Neural cell (in vitro differentiated cells): ENCODE measurements around the gene ZBED2. TPM values are rescaled to one million over a fixed set of nuclear protein-coding genes. Genes with fewer than 3 reads are reported as not detected.
"Not testable (repeated sequence)": the region's sequence is repeated elsewhere in the genome, so short reads cannot be mapped to it uniquely, and the experiment has no call there.

Experiments
- H2AFZ ChIP-seq: fragments of 200-600, 300-800 bp; sonication (generic), shearing (Covaris generic); 2 replicates; pipeline ENCODE4 v1.6.0; 2014; ENCODE audit warnings: low read depth, mild to moderate bottlenecking, antibody characterized with exemption, low read length, moderate library complexity
- H3F3A ChIP-seq: fragments of 200-600 bp; shearing (Covaris generic); 2 replicates; pipeline ENCODE4 v1.6.1; 2016; ENCODE audit warnings: mild to moderate bottlenecking, moderate library complexity, mixed read lengths, antibody characterized with exemption, low read length; ENCODE audit not compliant: insufficient read depth, poor library complexity, severe bottlenecking
- H3K27ac ChIP-seq: fragments of 200-600, 300-800 bp; sonication (generic), shearing (Covaris generic); 2 replicates; pipeline ENCODE4 v1.5.1; 2014; ENCODE audit warnings: mild to moderate bottlenecking, low read length, moderate library complexity
- H3K27me3 ChIP-seq: fragments of 300-800, 200-600 bp; sonication (generic), shearing (Covaris generic); 2 replicates; pipeline ENCODE4 v1.6.0; 2014; ENCODE audit warnings: mild to moderate bottlenecking, low read depth, low read length, moderate library complexity; ENCODE audit not compliant: insufficient read depth
- H3K36me3 ChIP-seq: fragments of 300-800, 200-600 bp; sonication (generic), shearing (Covaris generic); 2 replicates; pipeline ENCODE4 v1.5.1; 2014; ENCODE audit warnings: mild to moderate bottlenecking, antibody characterized with exemption, low read length, moderate library complexity; ENCODE audit not compliant: insufficient read depth
- H3K4me2 ChIP-seq: fragments of 300-800, 200-600 bp; sonication (generic), shearing (Covaris generic); 2 replicates; pipeline ENCODE4 v1.6.0; 2014; ENCODE audit warnings: mild to moderate bottlenecking, low read length
- H3K4me3 ChIP-seq: fragments of 300-800, 200-600 bp; sonication (generic), shearing (Covaris generic); 2 replicates; pipeline ENCODE4 v1.5.1; 2014; ENCODE audit warnings: mild to moderate bottlenecking, low read length, moderate library complexity
- H3K79me2 ChIP-seq: fragments of 200-600 bp; shearing (Covaris generic); replicated peaks from 2 replicates; pipeline ENCODE4 v1.6.0; 2014; ENCODE audit warnings: mild to moderate bottlenecking, low read length, moderate library complexity; ENCODE audit not compliant: insufficient read depth
- H3K9ac ChIP-seq: fragments of 300-800, 200-600 bp; sonication (generic), shearing (Covaris generic); 2 replicates; pipeline ENCODE4 v1.6.1; 2016; ENCODE audit warnings: mild to moderate bottlenecking, low read length, mixed read lengths
- H3K9me2 ChIP-seq: fragments of 200-600 bp; shearing (Covaris generic); 2 replicates; pipeline ENCODE4 v1.6.1; 2016; ENCODE audit warnings: mild to moderate bottlenecking, low read length, mixed read lengths; ENCODE audit not compliant: insufficient read depth
- H3K9me3 ChIP-seq: fragments of 200-600, 300-800 bp; sonication (generic), shearing (Covaris generic); 2 replicates; pipeline ENCODE4 v1.6.1; 2016; ENCODE audit warnings: mild to moderate bottlenecking, mixed run types, low read length, moderate library complexity, mixed read lengths
- H4K20me1 ChIP-seq: fragments of 200-600 bp; shearing (Covaris generic); 2 replicates; pipeline ENCODE4 v1.6.1; 2016; ENCODE audit warnings: mild to moderate bottlenecking, mixed run types; ENCODE audit not compliant: insufficient read depth
- EP300 ChIP-seq: fragments of 450-650 bp; conservative IDR thresholded peaks from 2 replicates; pipeline ENCODE4 v1.6.1; 2014; ENCODE audit warnings: antibody characterized with exemption, mild to moderate bottlenecking, moderate library complexity; ENCODE audit not compliant: poor library complexity, severe bottlenecking
- EZH2 ChIP-seq: fragments of 200-600, 300-800 bp; shearing (Covaris generic), sonication (generic); IDR thresholded peaks from 2 replicates; pipeline ENCODE4 v1.6.1; 2014; ENCODE audit warnings: antibody characterized with exemption, low read length, borderline replicate concordance, mild to moderate bottlenecking; ENCODE audit not compliant: insufficient read depth, poor library complexity, severe bottlenecking
- MXI1 ChIP-seq: fragments of 450-650 bp; conservative IDR thresholded peaks from 2 replicates; pipeline ENCODE4 v1.6.1; 2014; ENCODE audit warnings: antibody characterized with exemption, mild to moderate bottlenecking; ENCODE audit not compliant: poor library complexity, severe bottlenecking
- POLR2AphosphoS5 ChIP-seq: IDR thresholded peaks from 2 replicates; pipeline ENCODE4 v1.6.1; 2012
- RAD21 ChIP-seq: fragments of 450-650 bp; conservative IDR thresholded peaks from 2 replicates; pipeline ENCODE4 v1.6.1; 2014; ENCODE audit warnings: antibody characterized with exemption, mild to moderate bottlenecking, moderate library complexity
- SMC3 ChIP-seq: fragments of 450-650 bp; conservative IDR thresholded peaks from 2 replicates; pipeline ENCODE4 v1.6.1; 2014; ENCODE audit warnings: antibody characterized with exemption, mild to moderate bottlenecking, moderate library complexity; ENCODE audit not compliant: poor library complexity
- TAF1 ChIP-seq: IDR thresholded peaks from 2 replicates; pipeline ENCODE4 v1.6.1; 2012; ENCODE audit warnings: low read depth
- polyA plus RNA-seq: library from polyadenylated mRNA; depleted of rRNA; stranded (reverse); fragments of >200 nt; gene quantifications from 2 replicates; pipeline ENCODE4 v1.2.3, GENCODE V29; 2014
- TF ChIP-seq, protein P1 (sequence below): IDR thresholded peaks from 2 replicates; pipeline ENCODE4 v1.6.1; 2012; ENCODE audit warnings: borderline replicate concordance
- TF ChIP-seq, protein P2 (sequence below): fragments of 450-650 bp; IDR thresholded peaks from 2 replicates; pipeline ENCODE4 v1.5.1; 2014; ENCODE audit warnings: antibody characterized with exemption, mild to moderate bottlenecking, moderate library complexity; ENCODE audit not compliant: poor library complexity, severe bottlenecking

Gene ZBED2
- polyA plus RNA-seq, 1 donor from 2014 or later, result not detected

GRCh38 chr3:111636366-111636885 lies 41.3 kb upstream of the ZBED2 start:
- H3K4me3 ChIP-seq, result no peak overlapping the region

GRCh38 chr3:111635403-111635802 lies 40.3 kb upstream of the ZBED2 start:
- Histone ChIP-seq H3K9me2 (no peaks in the 10 kb centered on the region), H2AFZ (no peak overlapping the region), H3K27ac (no peak overlapping the region), H3K36me3 (no peaks in the 10 kb centered on the region), H3K9ac (no peak overlapping the region), H3F3A (no peaks in the 10 kb centered on the region), H3K4me3 (no peak overlapping the region), H3K27me3 (no peaks in the 10 kb centered on the region), H4K20me1 (no peaks in the 10 kb centered on the region), H3K4me2 (no peak overlapping the region), H3K79me2 (no peaks in the 10 kb centered on the region), H3K9me3 (no peaks in the 10 kb centered on the region)
- TF ChIP-seq, protein P1, sequence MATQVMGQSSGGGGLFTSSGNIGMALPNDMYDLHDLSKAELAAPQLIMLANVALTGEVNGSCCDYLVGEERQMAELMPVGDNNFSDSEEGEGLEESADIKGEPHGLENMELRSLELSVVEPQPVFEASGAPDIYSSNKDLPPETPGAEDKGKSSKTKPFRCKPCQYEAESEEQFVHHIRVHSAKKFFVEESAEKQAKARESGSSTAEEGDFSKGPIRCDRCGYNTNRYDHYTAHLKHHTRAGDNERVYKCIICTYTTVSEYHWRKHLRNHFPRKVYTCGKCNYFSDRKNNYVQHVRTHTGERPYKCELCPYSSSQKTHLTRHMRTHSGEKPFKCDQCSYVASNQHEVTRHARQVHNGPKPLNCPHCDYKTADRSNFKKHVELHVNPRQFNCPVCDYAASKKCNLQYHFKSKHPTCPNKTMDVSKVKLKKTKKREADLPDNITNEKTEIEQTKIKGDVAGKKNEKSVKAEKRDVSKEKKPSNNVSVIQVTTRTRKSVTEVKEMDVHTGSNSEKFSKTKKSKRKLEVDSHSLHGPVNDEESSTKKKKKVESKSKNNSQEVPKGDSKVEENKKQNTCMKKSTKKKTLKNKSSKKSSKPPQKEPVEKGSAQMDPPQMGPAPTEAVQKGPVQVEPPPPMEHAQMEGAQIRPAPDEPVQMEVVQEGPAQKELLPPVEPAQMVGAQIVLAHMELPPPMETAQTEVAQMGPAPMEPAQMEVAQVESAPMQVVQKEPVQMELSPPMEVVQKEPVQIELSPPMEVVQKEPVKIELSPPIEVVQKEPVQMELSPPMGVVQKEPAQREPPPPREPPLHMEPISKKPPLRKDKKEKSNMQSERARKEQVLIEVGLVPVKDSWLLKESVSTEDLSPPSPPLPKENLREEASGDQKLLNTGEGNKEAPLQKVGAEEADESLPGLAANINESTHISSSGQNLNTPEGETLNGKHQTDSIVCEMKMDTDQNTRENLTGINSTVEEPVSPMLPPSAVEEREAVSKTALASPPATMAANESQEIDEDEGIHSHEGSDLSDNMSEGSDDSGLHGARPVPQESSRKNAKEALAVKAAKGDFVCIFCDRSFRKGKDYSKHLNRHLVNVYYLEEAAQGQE, result no peak
- TF ChIP-seq SMC3 (no peak), EZH2 (no peak), POLR2AphosphoS5 (no peak), MXI1 (no peak), EP300 (no peak), RAD21 (no peak), TAF1 (no peak)
- TF ChIP-seq, protein P2, sequence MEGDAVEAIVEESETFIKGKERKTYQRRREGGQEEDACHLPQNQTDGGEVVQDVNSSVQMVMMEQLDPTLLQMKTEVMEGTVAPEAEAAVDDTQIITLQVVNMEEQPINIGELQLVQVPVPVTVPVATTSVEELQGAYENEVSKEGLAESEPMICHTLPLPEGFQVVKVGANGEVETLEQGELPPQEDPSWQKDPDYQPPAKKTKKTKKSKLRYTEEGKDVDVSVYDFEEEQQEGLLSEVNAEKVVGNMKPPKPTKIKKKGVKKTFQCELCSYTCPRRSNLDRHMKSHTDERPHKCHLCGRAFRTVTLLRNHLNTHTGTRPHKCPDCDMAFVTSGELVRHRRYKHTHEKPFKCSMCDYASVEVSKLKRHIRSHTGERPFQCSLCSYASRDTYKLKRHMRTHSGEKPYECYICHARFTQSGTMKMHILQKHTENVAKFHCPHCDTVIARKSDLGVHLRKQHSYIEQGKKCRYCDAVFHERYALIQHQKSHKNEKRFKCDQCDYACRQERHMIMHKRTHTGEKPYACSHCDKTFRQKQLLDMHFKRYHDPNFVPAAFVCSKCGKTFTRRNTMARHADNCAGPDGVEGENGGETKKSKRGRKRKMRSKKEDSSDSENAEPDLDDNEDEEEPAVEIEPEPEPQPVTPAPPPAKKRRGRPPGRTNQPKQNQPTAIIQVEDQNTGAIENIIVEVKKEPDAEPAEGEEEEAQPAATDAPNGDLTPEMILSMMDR, result no peak

More at GRCh38 chr3:111636366-111636885, 41.3 kb upstream of the ZBED2 start:
- H3K27me3 ChIP-seq, result no peaks in the 10 kb centered on the region
- H3K36me3 ChIP-seq, result no peaks in the 10 kb centered on the region
- H3K79me2 ChIP-seq, result no peaks in the 10 kb centered on the region
- no peaks in the 10 kb centered on the region for H3K9me2 ChIP-seq
- H3F3A ChIP-seq, result no peaks in the 10 kb centered on the region
- no peak overlapping the region for H2AFZ ChIP-seq
- H3K4me2 ChIP-seq, result no peak overlapping the region
- H4K20me1 ChIP-seq, result no peaks in the 10 kb centered on the region
- no peak overlapping the region for H3K27ac ChIP-seq
- TF ChIP-seq EP300 (peak; percentile 22), POLR2AphosphoS5 (peak; percentile 44), MXI1 (no peak), TAF1 (no peak), SMC3 (no peak), RAD21 (no peak), EZH2 (no peak)
- TF ChIP-seq, protein P2, result no peak
- TF ChIP-seq, protein P1, result no peak
- H3K9me3 ChIP-seq, result no peaks in the 10 kb centered on the region
- H3K9ac ChIP-seq, result no peak overlapping the region

DNA sequence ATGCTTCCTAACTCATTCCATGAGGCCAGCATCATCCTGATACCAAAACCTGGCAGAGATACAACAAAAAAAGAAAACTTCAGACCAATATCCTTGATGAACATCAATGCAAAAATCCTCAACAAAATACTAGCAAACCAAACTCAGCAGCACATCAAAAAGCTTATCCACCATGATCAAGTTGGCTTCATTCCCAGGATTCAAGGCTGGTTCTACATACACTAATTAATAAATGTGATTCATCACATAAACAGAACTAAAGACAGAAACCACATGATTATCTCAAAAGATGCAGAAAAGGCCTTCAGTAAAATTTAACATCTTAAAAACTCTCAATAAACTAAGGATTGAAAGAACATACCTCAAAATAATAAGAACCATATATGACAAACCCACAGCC lies 35.5 kb upstream of the ZBED2 start:
- not testable (repeated sequence) for H2AFZ ChIP-seq, H3K36me3 ChIP-seq, H3K9ac ChIP-seq, H4K20me1 ChIP-seq, H3K9me2 ChIP-seq, H3F3A ChIP-seq, H3K4me3 ChIP-seq, H3K27me3 ChIP-seq, H3K9me3 ChIP-seq, H3K79me2 ChIP-seq, H3K4me2 ChIP-seq, H3K27ac ChIP-seq
